Spleen (tissue), 7 donors: ENCODE data around the gene FAM209B.

Source experiments
- CTCF ChIP-seq, 11 experiments: fragments of 200-600 bp in 7 of 11; fragments of 450-650 bp in 4 of 11; sonication (generic) in 4 of 11; IDR thresholded peaks in 8 of 11; conservative IDR thresholded peaks in 3 of 11; 1 replicate in 7 of 11; 2 replicates in 4 of 11; pipeline versions ENCODE4 v1.4.0 to v1.8.0; 2016 to 2021; ENCODE audit warnings: antibody characterized with exemption in 11 of 11, inconsistent platforms in 4 of 11, mild to moderate bottlenecking in 1 of 11
- POLR2A ChIP-seq, 3 donors: fragments of 450-650 bp; IDR thresholded peaks; one replicate each; pipeline ENCODE4 v1.5.1; 2017; ENCODE audit warnings: antibody characterized with exemption in 3 of 3, mild to moderate bottlenecking in 1 of 3
- POLR2AphosphoS5 ChIP-seq, 3 donors: sonication (generic); formaldehyde crosslinking; IDR thresholded peaks; one replicate each; pipeline ENCODE4 v1.5.1; 2017; ENCODE audit warnings: antibody characterized with exemption in 3 of 3
- donor health status: DM: no; HTN: no; CAD: no; lungs with moderate emphysema.
- donor health status: DM: no; HTN: no; CAD: no.
- donor health status: DM: no; HTN: no; CAD: no.

DNA sequence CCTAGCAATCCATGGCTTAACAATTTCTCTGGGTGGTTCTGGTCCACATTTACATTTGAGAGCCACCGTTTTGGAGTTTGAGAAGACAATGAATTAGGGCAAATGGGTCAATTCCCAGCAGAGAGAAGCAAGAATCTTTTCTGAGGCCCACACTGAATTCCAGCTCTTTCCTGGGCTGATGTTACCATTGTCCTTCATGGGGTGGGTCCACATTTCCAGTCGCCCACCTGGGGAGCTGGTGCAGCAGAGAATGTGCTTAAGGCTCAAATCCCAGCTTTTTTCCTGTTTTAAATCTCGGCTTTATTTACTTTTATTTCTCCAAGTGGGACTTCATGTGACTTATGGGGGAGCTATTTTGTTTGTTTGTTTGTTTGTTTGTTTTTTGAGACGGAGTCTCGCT, 51.9 kb downstream of the FAM209B start:
- TF ChIP-seq POLR2A (IDR thresholded peaks at IDR 0.05) (no peak), CTCF (IDR thresholded peaks at IDR 0.05 in 8 of 11, conservative IDR thresholded peaks at IDR 0.05 in 3 of 11) (no peak), POLR2AphosphoS5 (IDR thresholded peaks at IDR 0.05) (no peak)
